ENCODE data around the gene FAM3C.

The FAM3C gene

DNA sequence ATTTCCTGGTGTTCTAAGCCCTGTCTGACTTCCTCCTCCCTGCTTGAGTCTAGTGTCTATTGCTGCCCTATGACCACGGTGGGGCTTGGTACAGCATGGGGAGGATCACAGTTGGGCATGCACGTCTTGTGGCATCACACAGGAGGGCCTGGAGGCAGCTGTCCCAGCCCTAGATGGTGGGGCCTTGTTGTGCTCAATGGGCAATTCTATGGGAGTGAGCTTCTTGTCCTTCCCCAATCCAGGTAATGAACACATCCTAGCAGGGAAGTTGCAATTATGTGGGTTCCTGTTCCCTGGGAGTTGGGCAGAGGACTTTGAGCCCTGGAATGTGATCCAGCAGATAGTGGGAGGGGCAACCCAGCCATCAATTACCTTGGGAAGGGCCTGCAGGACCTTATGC is 10.8 kb upstream of the FAM3C start:
- no peak for DNase-seq

- no peak for DNase-seq
Observed at GRCh38 chr7:121406461-121406860, 10.4 kb upstream of the FAM3C start.

GRCh38 chr7:121404348-121404747 is 8.2 kb upstream of the FAM3C start:
- DNase-seq = no peak

DNA sequence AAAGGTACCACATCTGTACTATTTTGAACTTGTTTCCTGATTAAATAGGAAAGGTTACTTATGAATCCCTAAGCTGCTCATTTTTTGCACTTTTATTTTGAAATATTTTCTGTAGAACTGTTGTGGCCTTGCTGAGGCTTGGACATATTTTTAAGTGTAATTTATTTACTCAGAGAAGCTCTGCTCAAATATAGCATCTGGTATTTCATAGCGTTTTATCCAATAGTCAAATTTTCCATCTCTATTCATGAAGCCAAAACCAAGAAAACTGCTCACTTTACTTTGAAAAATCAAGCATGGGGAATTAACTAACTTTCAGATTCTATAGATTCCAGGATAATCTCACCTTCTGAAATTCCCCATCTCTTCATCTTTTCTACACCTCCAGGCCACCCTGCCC is 6.6 kb upstream of the FAM3C start:
- DNase-seq = no peak

DNA sequence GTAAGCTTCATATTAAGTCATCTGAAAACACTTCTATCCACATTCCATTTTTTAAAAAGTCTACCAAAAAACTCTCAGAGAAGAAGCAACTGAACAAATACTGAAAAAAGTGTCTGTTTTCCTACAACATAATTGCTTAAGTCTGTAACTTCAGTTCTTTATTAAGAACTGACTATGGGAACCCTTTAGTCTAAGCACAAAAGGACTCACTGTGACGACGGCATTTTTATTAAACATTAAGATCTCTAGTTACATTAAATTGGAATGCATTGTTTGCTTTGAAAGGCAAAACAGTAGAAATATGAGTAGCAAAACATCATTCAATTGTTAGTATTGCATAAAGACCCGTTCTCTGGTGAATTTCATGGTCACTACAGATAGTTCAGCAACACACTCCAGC is 5.8 kb upstream of the FAM3C start:
- DNase-seq = no peak

DNA sequence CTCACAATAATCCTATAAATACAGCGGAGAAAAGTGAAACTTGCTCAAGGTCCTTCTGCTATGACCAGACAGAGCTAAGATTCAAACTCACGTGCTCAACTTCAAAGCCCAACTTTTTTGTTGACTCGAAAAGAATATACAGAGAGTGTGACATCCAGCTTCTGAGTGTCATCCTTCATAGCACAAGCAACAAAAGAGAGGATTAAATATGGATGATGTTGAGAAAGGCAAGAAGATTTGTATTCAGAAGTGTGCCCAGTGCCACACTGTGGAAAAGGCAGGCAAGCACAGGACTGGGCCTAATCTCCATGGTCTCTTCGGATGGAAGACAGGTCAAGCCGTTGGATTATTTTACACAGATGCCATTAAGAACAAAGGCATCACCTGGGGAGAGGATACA is 2.1 kb upstream of the FAM3C start:
- no peak for DNase-seq

- no peak for DNase-seq
Observed at GRCh38 chr7:121397822-121398221, 1.7 kb upstream of the FAM3C start.

DNA sequence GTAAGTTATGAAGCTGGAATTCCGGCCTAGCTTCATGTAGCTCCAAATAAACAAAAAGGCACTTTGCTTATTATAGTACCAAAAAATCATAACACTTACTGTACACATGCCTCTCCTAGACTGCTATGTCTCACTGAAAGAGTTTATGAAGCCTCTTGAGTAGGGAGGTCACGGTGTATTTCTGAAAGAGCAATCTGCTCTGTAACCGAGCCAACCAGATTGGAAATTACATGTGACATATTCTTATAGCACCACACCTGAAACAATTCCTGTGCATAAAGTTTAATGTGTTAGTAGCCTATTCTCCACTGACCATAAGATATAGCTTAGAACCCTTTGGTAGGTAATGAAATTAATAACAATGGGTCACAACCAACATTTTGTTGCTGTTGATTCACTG is 1.3 kb upstream of the FAM3C start:
- no peak for DNase-seq

DNA sequence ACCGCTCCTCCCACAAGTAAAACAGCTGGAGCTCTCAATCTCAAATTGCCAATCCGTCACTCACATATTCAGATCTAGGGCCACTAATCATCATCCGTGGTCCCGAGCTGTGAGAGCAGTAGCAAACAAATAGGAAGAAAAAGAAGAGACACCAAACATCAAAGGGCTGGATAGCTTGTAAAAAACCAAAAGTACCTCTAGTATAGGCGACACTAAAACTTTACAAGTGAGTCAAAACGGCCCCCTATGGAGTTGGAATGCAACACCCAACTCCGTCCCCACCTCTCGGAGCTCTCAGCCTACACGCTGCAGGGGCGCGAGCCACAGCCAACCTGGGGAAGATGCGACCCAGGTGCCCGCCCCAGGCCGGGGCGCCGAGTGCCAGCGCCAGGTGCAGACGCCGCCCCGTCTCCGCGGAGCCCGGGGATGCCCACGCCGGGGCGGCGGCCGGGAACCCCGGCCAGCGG is 581 bp downstream of the FAM3C start:
- no peak for DNase-seq

DNA sequence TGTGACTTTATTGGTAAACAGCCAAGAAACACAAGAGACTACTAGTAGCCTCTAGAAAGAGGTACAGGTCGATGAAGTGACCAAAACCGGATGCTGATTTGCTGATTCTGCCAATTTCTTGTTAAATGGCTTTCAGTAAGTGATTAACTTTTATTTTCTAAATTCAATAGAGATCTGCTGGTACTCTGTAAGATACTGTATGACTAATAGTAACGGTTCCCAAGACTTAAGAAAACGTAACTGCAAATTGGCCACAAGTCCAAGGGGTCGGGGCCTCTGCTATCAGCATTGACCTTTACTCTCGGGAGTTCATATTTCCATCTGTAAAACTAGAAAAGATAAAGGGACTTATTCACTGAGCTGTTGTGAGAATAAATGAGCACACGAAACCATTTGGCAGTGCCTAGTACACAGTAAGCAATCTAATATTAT is 1.4 kb downstream of the FAM3C start:
- DNase-seq = no peak

- no peak for DNase-seq
Observed at GRCh38 chr7:121393005-121393366, 3.1 kb downstream of the FAM3C start.

DNA sequence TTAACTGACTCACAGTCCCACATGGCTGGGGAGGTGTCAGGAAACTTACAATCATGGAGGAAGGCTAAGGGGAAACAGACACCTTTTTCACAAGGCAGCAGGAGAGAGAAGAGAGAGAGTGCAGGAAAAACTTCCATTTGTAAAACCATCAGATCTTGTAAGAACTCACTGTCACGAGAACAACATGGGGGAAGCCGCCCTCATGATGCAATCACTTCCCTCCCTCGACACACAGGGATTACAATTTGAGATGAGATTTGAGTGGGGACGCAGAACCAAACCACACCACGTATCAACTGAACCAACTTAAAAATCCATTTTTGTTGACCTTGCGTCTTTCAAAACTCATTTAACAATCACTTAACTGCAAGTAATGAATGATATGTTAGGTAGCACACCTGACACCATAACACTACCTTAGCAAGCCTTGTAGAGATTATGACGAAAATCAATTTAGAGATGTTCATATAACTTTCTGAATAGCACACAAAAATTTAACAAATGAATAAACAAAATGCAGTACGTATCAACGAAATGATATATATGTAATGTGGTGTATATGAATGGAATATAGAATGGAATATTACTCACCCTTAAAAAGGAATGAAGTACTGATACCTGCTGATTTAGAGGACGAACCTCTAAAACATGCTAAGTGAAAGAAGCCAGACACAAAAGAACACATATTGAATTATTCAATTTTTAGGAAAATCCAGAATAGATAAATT is 3.7 kb downstream of the FAM3C start:
- DNase-seq = no peak

DNA sequence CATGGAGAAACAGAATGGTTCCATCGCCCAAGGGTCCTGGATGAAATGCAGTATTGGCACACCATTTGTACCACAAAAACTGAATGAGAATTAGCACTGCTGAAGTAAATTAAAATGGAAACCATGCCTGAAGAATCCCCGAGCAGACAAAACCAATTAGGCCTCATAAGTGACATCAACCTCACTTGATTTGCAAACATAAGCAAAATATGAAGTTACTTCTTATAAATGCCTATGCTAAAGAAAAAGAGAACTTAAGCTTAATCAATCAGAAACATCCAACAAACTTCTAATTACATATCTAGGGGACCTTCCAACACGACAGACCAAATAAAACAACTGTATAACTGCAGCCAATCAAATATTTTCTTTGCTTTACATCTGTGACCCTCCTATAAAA is 4.4 kb downstream of the FAM3C start:
- DNase-seq = no peak

GRCh38 chr7:121390617-121391016 is 5.5 kb downstream of the FAM3C start:
- DNase-seq = no peak

DNA sequence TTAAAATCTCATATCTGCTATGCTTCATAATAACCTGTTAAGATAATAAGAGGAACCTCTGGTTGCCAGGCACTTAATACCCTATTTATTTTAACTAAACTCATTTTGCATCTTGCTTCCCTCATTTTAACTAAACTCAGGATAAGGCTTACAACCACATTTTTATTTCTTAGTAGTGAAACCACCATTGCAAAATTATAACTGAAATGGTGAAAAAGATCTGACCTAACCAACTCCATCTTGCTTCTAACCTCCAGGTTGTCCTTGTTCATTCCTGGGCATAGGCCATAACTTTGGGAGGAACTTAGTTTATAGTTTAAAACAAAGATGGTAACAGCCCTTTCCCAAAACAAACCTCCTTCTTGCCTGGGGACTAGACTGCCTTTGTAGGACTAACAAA is 6.0 kb downstream of the FAM3C start:
- DNase-seq = no peak

DNA sequence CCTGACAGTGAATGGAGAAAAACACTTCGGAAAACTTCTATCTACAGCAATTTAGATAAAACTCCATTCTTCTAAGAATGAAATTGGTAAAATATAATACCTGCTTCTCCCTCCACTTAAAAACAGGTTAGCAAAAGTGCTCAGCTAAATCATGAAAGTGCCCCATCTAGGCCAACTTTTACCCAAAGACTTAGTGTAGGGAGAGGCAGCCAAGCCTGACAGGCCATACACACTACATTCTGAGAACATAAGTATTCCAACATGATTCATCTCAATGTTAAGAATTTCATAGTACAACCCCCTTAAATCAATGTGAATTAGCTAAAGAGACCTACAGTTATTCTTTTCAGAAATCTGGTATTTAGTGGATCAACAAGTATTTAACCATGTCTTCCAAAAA is 7.2 kb downstream of the FAM3C start:
- DNase-seq = no peak

DNA sequence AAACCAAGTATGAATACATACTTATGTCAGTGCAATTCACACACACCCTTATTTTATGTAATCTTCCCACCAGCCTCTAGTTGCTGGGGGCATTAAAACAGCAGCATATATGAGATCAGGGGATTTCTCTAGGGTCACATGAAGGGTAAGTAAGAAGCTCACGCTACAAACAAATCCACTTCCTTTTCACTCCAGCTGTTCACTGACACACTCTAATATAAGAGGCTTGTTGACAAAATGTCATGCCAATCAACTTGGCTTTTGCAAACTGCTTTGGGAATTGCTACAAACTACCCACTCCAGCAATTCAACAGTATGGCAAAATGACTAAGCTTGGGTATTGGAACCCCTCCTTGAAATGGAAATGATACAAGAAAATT is 10.3 kb downstream of the FAM3C start:
- no peak for DNase-seq

GRCh38 chr7:121385056-121385799 is 10.9 kb downstream of the FAM3C start:
- no peak for DNase-seq

DNA sequence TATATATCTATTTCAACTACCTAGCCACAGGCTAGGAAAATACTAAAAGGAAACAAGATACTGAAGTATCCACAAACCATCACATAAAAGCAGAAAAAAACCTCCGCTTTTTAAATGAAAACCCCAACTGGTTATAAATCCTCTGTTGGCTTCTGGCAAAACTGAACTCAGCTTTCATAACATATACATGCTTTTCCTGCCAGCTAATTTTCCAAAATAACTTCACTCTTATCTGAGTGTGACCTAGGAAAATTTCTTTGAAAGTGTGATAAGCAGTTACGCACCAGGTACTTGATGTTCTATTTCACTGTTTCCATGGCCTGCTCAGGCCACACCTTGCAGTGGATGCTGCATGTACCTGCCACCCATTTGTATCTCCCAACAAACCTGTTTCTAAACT is 11.8 kb downstream of the FAM3C start:
- no peak for DNase-seq

DNA sequence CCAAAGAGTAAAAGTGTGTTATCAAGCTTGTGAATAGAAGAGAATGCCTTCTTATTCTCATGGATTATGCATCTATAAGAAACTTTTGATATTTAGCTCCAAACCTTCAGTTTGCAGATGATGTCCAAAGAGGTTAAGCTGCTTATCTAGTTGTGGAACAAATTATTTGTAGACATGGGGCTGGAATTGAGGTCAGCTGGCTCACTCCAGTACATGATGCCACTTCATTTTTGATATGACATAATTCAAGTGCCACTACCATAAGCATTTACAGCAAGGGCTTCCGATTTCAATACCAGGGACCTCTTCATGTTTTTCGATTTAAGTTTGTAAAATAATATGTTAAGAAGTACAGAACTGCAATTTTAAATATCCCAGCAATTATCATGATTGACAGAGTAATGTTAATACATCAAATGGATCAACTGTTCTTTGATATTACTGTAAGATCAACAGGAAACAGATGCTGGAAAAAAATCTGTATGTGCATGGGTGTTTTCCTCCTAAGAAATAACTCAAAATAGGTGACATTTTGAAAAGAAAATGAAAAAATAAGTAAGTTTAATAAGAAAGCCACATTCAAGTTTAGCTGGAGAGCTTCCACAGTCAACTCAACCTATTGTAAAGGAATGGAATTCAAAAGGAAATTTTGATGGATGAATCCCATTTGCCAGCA is 12.7 kb downstream of the FAM3C start:
- no peak for DNase-seq

- no peak for DNase-seq
Observed at GRCh38 chr7:121382473-121382872, 13.6 kb downstream of the FAM3C start.

- no peak for DNase-seq
Observed at GRCh38 chr7:121379930-121380329, 16.2 kb downstream of the FAM3C start.

DNA sequence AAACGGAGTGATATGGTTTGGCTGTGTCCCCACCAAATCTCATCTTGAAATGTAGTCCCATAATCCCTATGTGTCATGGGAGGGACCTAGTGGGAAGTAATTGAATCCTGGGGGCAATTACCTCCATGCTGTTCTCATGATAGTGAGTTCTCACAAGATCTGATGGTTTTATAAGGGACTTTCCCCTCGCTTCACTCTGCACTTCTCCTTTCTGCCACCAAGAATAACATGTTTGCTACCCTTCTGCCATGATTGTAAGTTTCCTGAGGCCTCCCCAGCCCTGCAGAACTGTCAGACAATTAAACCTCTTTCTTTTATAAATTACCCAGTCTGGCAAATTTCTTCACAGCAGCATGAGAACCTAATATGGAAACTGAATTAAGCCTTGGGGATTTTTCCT is 19.1 kb downstream of the FAM3C start:
- DNase-seq = no peak

DNA sequence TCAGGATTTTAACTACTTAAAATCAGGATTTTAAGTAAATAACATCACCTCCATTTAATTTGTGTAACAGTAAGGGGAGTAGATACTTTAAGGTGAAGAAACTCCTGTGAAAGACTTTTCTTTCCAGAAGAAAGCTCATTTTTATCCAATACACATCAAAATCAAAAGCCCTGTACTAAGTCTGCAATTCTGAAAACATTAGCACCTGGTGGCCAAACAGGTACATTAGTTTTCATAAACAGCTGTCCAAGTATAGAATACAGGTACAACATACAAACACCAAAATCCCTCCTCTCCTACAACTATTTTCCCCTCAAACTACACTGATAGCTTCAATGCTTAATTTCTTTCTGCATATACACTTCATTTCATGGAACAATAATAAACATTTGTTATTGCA is 22.9 kb downstream of the FAM3C start:
- DNase-seq = no peak

Data from amniotic stem cell (primary cell).